Liver (tissue), 9 donors: Measurements from ENCODE around the gene PNLIPRP1. TPM values are rescaled to one million over a fixed set of nuclear protein-coding genes. Genes with fewer than 3 reads are reported as not detected.

Source experiments
- DNase-seq: peaks from one replicate; pipeline ENCODE4 v3.0.0-alpha.2; 2017; ENCODE audit warnings: low spot score
- H3K27ac ChIP-seq, 2 donors: one replicate each; pipeline ENCODE4 v1.7.0; 2013; ENCODE audit warnings: inconsistent platforms in 2 of 2, low read length in 2 of 2, control low read depth in 1 of 2, low read depth in 1 of 2, mild to moderate bottlenecking in 1 of 2
- H3K27me3 ChIP-seq, 4 donors: one replicate each; pipeline versions ENCODE4 v1.6.1 to v1.7.0; 2013; ENCODE audit warnings: low read length in 3 of 4, inconsistent platforms in 1 of 4, mild to moderate bottlenecking in 1 of 4, moderate library complexity in 1 of 4; ENCODE audit not compliant: control insufficient read depth in 4 of 4, insufficient read depth in 4 of 4
- H3K36me3 ChIP-seq, 4 donors: one replicate each; pipeline versions ENCODE4 v1.6.1 to v1.7.0; 2013; ENCODE audit warnings: low read length in 3 of 4, mild to moderate bottlenecking in 3 of 4, low read depth in 1 of 4, moderate library complexity in 1 of 4; ENCODE audit not compliant: control insufficient read depth in 4 of 4, insufficient read depth in 3 of 4
- H3K4me1 ChIP-seq, 4 donors: one replicate each; pipeline versions ENCODE4 v1.6.1 to v1.7.0; 2013; ENCODE audit warnings: low read length in 3 of 4, mild to moderate bottlenecking in 3 of 4, moderate library complexity in 1 of 4; ENCODE audit not compliant: control insufficient read depth in 4 of 4, insufficient read depth in 4 of 4
- H3K4me3 ChIP-seq, 3 donors: one replicate each; pipeline versions ENCODE4 v1.6.1 to v1.7.0; 2013; ENCODE audit warnings: low read length in 3 of 3, control low read depth in 1 of 3, low read depth in 1 of 3, mild to moderate bottlenecking in 1 of 3
- H3K9ac ChIP-seq, 2 donors: one replicate each; pipeline ENCODE4 v1.7.0; 2013; ENCODE audit warnings: low read length in 2 of 2, mild to moderate bottlenecking in 2 of 2, moderate library complexity in 2 of 2, control low read depth in 1 of 2, low read depth in 1 of 2
- H3K9me3 ChIP-seq, 4 donors: one replicate each; pipeline versions ENCODE4 v1.6.1 to v1.7.0; 2013; ENCODE audit warnings: low read length in 3 of 4; ENCODE audit not compliant: control insufficient read depth in 4 of 4
- ATF3 ChIP-seq: IDR thresholded peaks from 2 replicates; pipeline ENCODE4 v1.6.1; 2016; ENCODE audit warnings: antibody characterized with exemption
- CTCF ChIP-seq: fragments of 150-350 bp; IDR thresholded peaks from 2 replicates; pipeline ENCODE4 v1.5.1; 2017; ENCODE audit warnings: improper control_type of control experiment, low read depth, low read length; ENCODE audit not compliant: missing input control
- EGR1 ChIP-seq, 2 donors: IDR thresholded peaks; 2 replicates each; pipeline ENCODE4 v1.6.1; 2016 to 2018; ENCODE audit warnings: antibody characterized with exemption in 2 of 2, low read depth in 2 of 2
- FOXA1 ChIP-seq: IDR thresholded peaks from 2 replicates; pipeline ENCODE4 v1.6.1; 2016; ENCODE audit warnings: antibody characterized with exemption
- FOXA2 ChIP-seq: IDR thresholded peaks from 2 replicates; pipeline ENCODE4 v1.6.1; 2016; ENCODE audit warnings: antibody characterized with exemption
- GABPA ChIP-seq, 2 donors: IDR thresholded peaks in 1 of 2; conservative IDR thresholded peaks in 1 of 2; 2 replicates each; pipeline ENCODE4 v1.6.1; 2016; ENCODE audit warnings: antibody characterized with exemption in 2 of 2, mild to moderate bottlenecking in 1 of 2, moderate library complexity in 1 of 2
- HNF4A ChIP-seq, 2 donors: conservative IDR thresholded peaks; 2 replicates each; pipeline ENCODE4 v1.6.1; 2016; ENCODE audit warnings: antibody characterized with exemption in 2 of 2, mild to moderate bottlenecking in 2 of 2
- HNF4G ChIP-seq: IDR thresholded peaks from 2 replicates; pipeline ENCODE4 v1.6.1; 2016; ENCODE audit warnings: antibody characterized with exemption
- JUND ChIP-seq, 2 donors: IDR thresholded peaks; 2 replicates each; pipeline ENCODE4 v1.6.1; 2016; ENCODE audit warnings: antibody characterized with exemption in 2 of 2
- MAX ChIP-seq: IDR thresholded peaks from 2 replicates; pipeline ENCODE4 v1.6.1; 2016; ENCODE audit warnings: antibody characterized with exemption
- NR2F2 ChIP-seq: IDR thresholded peaks from 2 replicates; pipeline ENCODE4 v1.6.1; 2016; ENCODE audit warnings: antibody characterized with exemption
- RAD21 ChIP-seq, 2 donors: IDR thresholded peaks; 2 replicates each; pipeline ENCODE4 v1.6.1; 2016; ENCODE audit warnings: antibody characterized with exemption in 2 of 2, mild to moderate bottlenecking in 2 of 2
- REST ChIP-seq: IDR thresholded peaks from 2 replicates; pipeline ENCODE4 v1.6.1; 2016; ENCODE audit warnings: antibody characterized with exemption, mild to moderate bottlenecking
- RXRA ChIP-seq, 2 donors: IDR thresholded peaks; 2 replicates each; pipeline ENCODE4 v1.6.1; 2017 to 2018; ENCODE audit warnings: antibody characterized with exemption in 2 of 2, mild to moderate bottlenecking in 1 of 2
- SP1 ChIP-seq: IDR thresholded peaks from 2 replicates; pipeline ENCODE4 v1.6.1; 2018; ENCODE audit warnings: antibody characterized with exemption, mild to moderate bottlenecking
- TAF1 ChIP-seq: conservative IDR thresholded peaks from 2 replicates; pipeline ENCODE4 v1.6.1; 2016; ENCODE audit warnings: antibody characterized with exemption, mild to moderate bottlenecking
- YY1 ChIP-seq: IDR thresholded peaks from 2 replicates; pipeline ENCODE4 v1.6.1; 2016; ENCODE audit warnings: antibody characterized with exemption, mild to moderate bottlenecking
- ZBTB33 ChIP-seq: IDR thresholded peaks from 2 replicates; pipeline ENCODE4 v1.6.1; 2016; ENCODE audit warnings: antibody characterized with exemption
- WGBS: extraction: QIAGEN DNeasy Blood & Tissue Kit; methylation state at CpG from one replicate; pipeline ENCODE4 v1.1.7; 2013; 5-methylcytosine and 5-hydroxymethylcytosine counted together
- polyA plus RNA-seq, 2 donors: library from polyadenylated mRNA; stranded (reverse) in 1 of 2; unstranded in 1 of 2; fragments of 200-250 nt in 1 of 2; fragments of >200 nt in 1 of 2; fragmentation: Nextera tagmentation in 1 of 2; extraction: Ambion mirVana in 1 of 2; gene quantifications; one replicate each; pipeline versions ENCODE4 v1.2.1 to v1.2.3, GENCODE V29; 2013 to 2015
- total RNA-seq, 2 donors: library from RNA; depleted of rRNA; stranded (reverse); fragments of >200 nt; gene quantifications; one replicate each; pipeline ENCODE4 v1.2.3, GENCODE V29; 2014
- donor health status: healthy.
- donor health status: healthy.
- donor health status: healthy.
- donor health status: healthy.
- donor health status: healthy.

Gene PNLIPRP1
- total and polyA plus RNA-seq, 4 donors: not detected

GRCh38 chr10:116545122-116545521 is 45.6 kb upstream of the PNLIPRP1 start:
- Histone ChIP-seq H3K27me3 (no peaks in the 10 kb centered on the region), H3K4me3 (no peak overlapping the region), H3K36me3 (no peaks in the 10 kb centered on the region), H3K9ac (no peak overlapping the region), H3K9me3 (no peaks in the 10 kb centered on the region), H3K4me1 (no peaks in the 10 kb centered on the region), H3K27ac (no peak overlapping the region)
- no peak for DNase-seq
- TF ChIP-seq CTCF: no peak
- TF ChIP-seq JUND (IDR thresholded peaks at IDR 0.05): no peak
- no peak for TF ChIP-seq YY1
- TF ChIP-seq ZBTB33: no peak
- TF ChIP-seq RXRA (IDR thresholded peaks at IDR 0.05): no peak
- TF ChIP-seq EGR1 (IDR thresholded peaks at IDR 0.05; ENCODE audit: low read depth in 2 of 2): no peak
- no peak for TF ChIP-seq ATF3
- no peak for TF ChIP-seq GABPA (IDR thresholded peaks at IDR 0.05 in 1 of 2, conservative IDR thresholded peaks at IDR 0.05 in 1 of 2)
- TF ChIP-seq MAX: no peak
- no peak for TF ChIP-seq RAD21 (IDR thresholded peaks at IDR 0.05)
- no peak for TF ChIP-seq FOXA1
- TF ChIP-seq REST: no peak
- TF ChIP-seq NR2F2: no peak
- no peak for TF ChIP-seq FOXA2
- TF ChIP-seq SP1: no peak
- TF ChIP-seq HNF4A (conservative IDR thresholded peaks at IDR 0.05): no peak
- TF ChIP-seq HNF4G: no peak
- no peak for TF ChIP-seq TAF1
- whole genome bisulfite sequencing: 84% methylated on average over 1 of the region's 1 CpG

GRCh38 chr10:116545756-116546155 is 45.0 kb upstream of the PNLIPRP1 start, which contains the start of gene PNLIP:
PNLIP (plus strand) TSS chr10:116545931; CDS start chr10:116546093, 162 bp downstream.
- Histone ChIP-seq H3K4me3 (no peak within 1 kb of the TSS), H3K9ac (no peak within 1 kb of the TSS), H3K4me1 (no peaks in the 10 kb centered on the region), H3K36me3 (no peaks in the 10 kb centered on the region), H3K9me3 (no peaks in the 10 kb centered on the region), H3K27me3 (no peaks in the 10 kb centered on the region), H3K27ac (no peak within 1 kb of the TSS)
- no peak for DNase-seq
- 85% methylated on average over 8 of the region's 8 CpGs for WGBS
- no peak for TF ChIP-seq JUND (IDR thresholded peaks at IDR 0.05)
- no peak for TF ChIP-seq CTCF
- TF ChIP-seq HNF4G: no peak
- TF ChIP-seq SP1: no peak
- TF ChIP-seq YY1: no peak
- no peak for TF ChIP-seq NR2F2
- no peak for TF ChIP-seq FOXA1
- no peak for TF ChIP-seq REST
- no peak for TF ChIP-seq EGR1 (IDR thresholded peaks at IDR 0.05; ENCODE audit: low read depth in 2 of 2)
